Activated T-cell treated with anti-CD3 and anti-CD28 coated beads for 1 hour (primary cell): Measurements from ENCODE around the gene GTF3A.
A peak's percentile ranks its signal among the peaks of the same experiment; 100 is the strongest.

Experiments used
- DNase-seq: peaks from one replicate; pipeline ENCODE4 v3.0.0-alpha.2; 2020; ENCODE audit warnings: low read depth

The GTF3A gene

GRCh38 chr13:27405546-27406134, 18.8 kb upstream of the GTF3A start:
- no peak for DNase-seq

GRCh38 chr13:27406178-27406939, 18.1 kb upstream of the GTF3A start:
- DNase-seq, result no peak

- no peak for DNase-seq
These were observed 16.3 kb upstream of the GTF3A start for GRCh38 chr13:27408074-27408473.

- DNase-seq, result no peak
These were observed 15.4 kb upstream of the GTF3A start for GRCh38 chr13:27409013-27409412.

GRCh38 chr13:27411341-27411740, 13.1 kb upstream of the GTF3A start:
- DNase-seq, result no peak

GRCh38 chr13:27415116-27415515, 9.3 kb upstream of the GTF3A start:
- DNase-seq, result no peak

GRCh38 chr13:27419328-27419727, 5.1 kb upstream of the GTF3A start:
- no peak for DNase-seq

- no peak for DNase-seq
These were observed 3.1 kb upstream of the GTF3A start for GRCh38 chr13:27421101-27421871.

- DNase-seq, result no peak
These were observed 1.1 kb upstream of the GTF3A start for GRCh38 chr13:27423333-27423732.

GRCh38 chr13:27425158-27425917, 919 bp downstream of the GTF3A start:
- no peak for DNase-seq

- DNase-seq, result peak; percentile 64
These were observed 1.7 kb downstream of the GTF3A start for GRCh38 chr13:27425918-27426630.

GRCh38 chr13:27427641-27428040, 3.2 kb downstream of the GTF3A start:
- DNase-seq, result no peak

- DNase-seq, result no peak
These were observed 3.7 kb downstream of the GTF3A start for GRCh38 chr13:27428160-27428559.

- no peak for DNase-seq
These were observed 7.8 kb downstream of the GTF3A start for GRCh38 chr13:27432180-27432579.

GRCh38 chr13:27432611-27433210, 8.3 kb downstream of the GTF3A start:
- no peak for DNase-seq

- no peak for DNase-seq
These were observed 12.7 kb downstream of the GTF3A start for GRCh38 chr13:27437126-27437525.

GRCh38 chr13:27440408-27440807, 16.0 kb downstream of the GTF3A start:
- DNase-seq, result no peak

- DNase-seq, result no peak
These were observed 17.7 kb downstream of the GTF3A start for GRCh38 chr13:27442071-27442647.

- DNase-seq, result no peak
These were observed 18.4 kb downstream of the GTF3A start for GRCh38 chr13:27442797-27443196.

GRCh38 chr13:27446986-27447583, 22.7 kb downstream of the GTF3A start:
- no peak for DNase-seq
